Activated naive CD4-positive, alpha-beta T cell treated with anti-CD3 and anti-CD28 coated beads for 36 hours (primary cell): ENCODE measurements around the gene ANO8. TPM values are rescaled to one million over a fixed set of nuclear protein-coding genes. Genes with fewer than 3 reads are reported as not detected.

Experiments used
- CTCF ChIA-PET: fragments of 350-600 bp; sonication (Branson Sonifier 250); formaldehyde crosslinking; loops from one replicate; lab custom pipeline; 2021; ENCODE audit warnings: antibody characterized with exemption; lab: Charles Lee
- DNase-seq: peaks from one replicate; pipeline ENCODE4 v3.0.0-alpha.2; 2020
- H3K27ac Mint-ChIP-seq: one replicate; pipeline ENCODE4 v1.8.0; 2021; ENCODE audit warnings: mild to moderate bottlenecking, mixed read lengths
- H3K27me3 Mint-ChIP-seq: one replicate; pipeline ENCODE4 v1.8.0; 2021; ENCODE audit warnings: low read depth, mixed read lengths
- H3K36me3 Mint-ChIP-seq: one replicate; pipeline ENCODE4 v1.8.0; 2021; ENCODE audit warnings: low read depth, mixed read lengths
- H3K4me1 Mint-ChIP-seq: one replicate; pipeline ENCODE4 v1.8.0; 2021; ENCODE audit warnings: low read depth, mixed read lengths
- H3K4me3 Mint-ChIP-seq: one replicate; pipeline ENCODE4 v1.8.0; 2021; ENCODE audit warnings: mild to moderate bottlenecking, moderate library complexity, mixed read lengths
- H3K9me3 Mint-ChIP-seq: one replicate; pipeline ENCODE4 v1.8.0; 2021; ENCODE audit warnings: mixed read lengths
- intact Hi-C: fragments of 100-400 bp; cut with micrococcal nuclease; formaldehyde crosslinking; loops from one replicate; pipeline ENCODE4 v1.15.1; 2023
- total RNA-seq, 2 experiments: library from RNA; stranded (reverse); gene quantifications; one replicate each; pipeline ENCODE4 v1.2.3, GENCODE V29; 2021

Gene ANO8
- total RNA-seq, 2 experiments from 2014 or later = 3.4 to 3.8 TPM

GRCh38 chr19:17325881-17326594, 8.6 kb downstream of the ANO8 start:
- Mint-ChIP-seq H3K36me3 (peaks cover 5% of the 10 kb centered on the region), H3K9me3 (no peaks in the 10 kb centered on the region), H3K27ac (no peak overlapping the region), H3K4me1 (peaks cover 13% of the 10 kb centered on the region), H3K4me3 (no peak overlapping the region), H3K27me3 (no peaks in the 10 kb centered on the region)
- intact Hi-C loops = no loop called here
- CTCF ChIA-PET = no interaction called here
- DNase-seq = no peak

GRCh38 chr19:17325133-17325532, 9.5 kb downstream of the ANO8 start:
- H3K27ac Mint-ChIP-seq = no peak overlapping the region
- no peak overlapping the region for H3K4me3 Mint-ChIP-seq
- CTCF ChIA-PET = no interaction called here
- peaks cover 7% of the 10 kb centered on the region for H3K36me3 Mint-ChIP-seq
- intact Hi-C loops = no loop called here
- H3K4me1 Mint-ChIP-seq = peaks cover 13% of the 10 kb centered on the region
- H3K9me3 Mint-ChIP-seq = no peaks in the 10 kb centered on the region
- DNase-seq = no peak
- no peaks in the 10 kb centered on the region for H3K27me3 Mint-ChIP-seq

GRCh38 chr19:17324357-17325114, 10.1 kb downstream of the ANO8 start:
- H3K4me1 Mint-ChIP-seq = peaks cover 13% of the 10 kb centered on the region
- H3K27ac Mint-ChIP-seq = no peak overlapping the region
- peaks cover 11% of the 10 kb centered on the region for H3K36me3 Mint-ChIP-seq
- H3K27me3 Mint-ChIP-seq = no peaks in the 10 kb centered on the region
- no peak overlapping the region for H3K4me3 Mint-ChIP-seq
- intact Hi-C loops = no loop called here
- H3K9me3 Mint-ChIP-seq = no peaks in the 10 kb centered on the region
- DNase-seq = no peak
- CTCF ChIA-PET = no interaction called here

- intact Hi-C loops = no loop called here
- peak; percentile 63 for DNase-seq
- no peak overlapping the region for H3K4me3 Mint-ChIP-seq
- H3K27me3 Mint-ChIP-seq = no peaks in the 10 kb centered on the region
- H3K9me3 Mint-ChIP-seq = no peaks in the 10 kb centered on the region
- H3K4me1 Mint-ChIP-seq = peaks cover 9% of the 10 kb centered on the region
- CTCF ChIA-PET = no interaction called here
- H3K36me3 Mint-ChIP-seq = peaks cover 13% of the 10 kb centered on the region
- H3K27ac Mint-ChIP-seq = no peak overlapping the region
Observed at GRCh38 chr19:17323964-17324332, 10.7 kb downstream of the ANO8 start.

- H3K4me3 Mint-ChIP-seq = no peak overlapping the region
- CTCF ChIA-PET = no interaction called here
- intact Hi-C loops = no loop called here
- H3K27me3 Mint-ChIP-seq = no peaks in the 10 kb centered on the region
- H3K27ac Mint-ChIP-seq = no peak overlapping the region
- H3K36me3 Mint-ChIP-seq = peaks cover 13% of the 10 kb centered on the region
- no peaks in the 10 kb centered on the region for H3K9me3 Mint-ChIP-seq
- no peak for DNase-seq
- H3K4me1 Mint-ChIP-seq = peaks cover 9% of the 10 kb centered on the region
Observed at GRCh38 chr19:17323300-17323963, 11.2 kb downstream of the ANO8 start.

- H3K27me3 Mint-ChIP-seq = no peaks in the 10 kb centered on the region
- DNase-seq = no peak
- intact Hi-C loops = no loop called here
- no peak overlapping the region for H3K4me3 Mint-ChIP-seq
- H3K36me3 Mint-ChIP-seq = peaks cover 13% of the 10 kb centered on the region
- CTCF ChIA-PET = no interaction called here
- no peak overlapping the region for H3K27ac Mint-ChIP-seq
- no peaks in the 10 kb centered on the region for H3K9me3 Mint-ChIP-seq
- peaks cover 9% of the 10 kb centered on the region for H3K4me1 Mint-ChIP-seq
Observed at GRCh38 chr19:17322854-17323253, 11.8 kb downstream of the ANO8 start.

GRCh38 chr19:17321655-17322489, 12.8 kb downstream of the ANO8 start:
- peak overlapping the region; percentile 60 for H3K27ac Mint-ChIP-seq
- no peaks in the 10 kb centered on the region for H3K9me3 Mint-ChIP-seq
- CTCF ChIA-PET = no interaction called here
- H3K4me3 Mint-ChIP-seq = no peak overlapping the region
- peaks cover 13% of the 10 kb centered on the region for H3K36me3 Mint-ChIP-seq
- no peaks in the 10 kb centered on the region for H3K27me3 Mint-ChIP-seq
- intact Hi-C loops = no loop called here
- no peak for DNase-seq
- peaks cover 9% of the 10 kb centered on the region for H3K4me1 Mint-ChIP-seq

GRCh38 chr19:17320435-17320834, 14.2 kb downstream of the ANO8 start:
- Mint-ChIP-seq H3K27ac (no peak overlapping the region), H3K9me3 (no peaks in the 10 kb centered on the region), H3K27me3 (no peaks in the 10 kb centered on the region), H3K4me1 (peaks cover 9% of the 10 kb centered on the region), H3K36me3 (peaks cover 22% of the 10 kb centered on the region), H3K4me3 (no peak overlapping the region)
- intact Hi-C loops = no loop called here
- DNase-seq = no peak
- CTCF ChIA-PET = no interaction called here

- no peak for DNase-seq
- no peak overlapping the region for H3K27ac Mint-ChIP-seq
- no peak overlapping the region for H3K4me3 Mint-ChIP-seq
- no peaks in the 10 kb centered on the region for H3K9me3 Mint-ChIP-seq
- H3K4me1 Mint-ChIP-seq = peaks cover 9% of the 10 kb centered on the region
- intact Hi-C loops = no loop called here
- H3K27me3 Mint-ChIP-seq = no peaks in the 10 kb centered on the region
- peaks cover 22% of the 10 kb centered on the region for H3K36me3 Mint-ChIP-seq
- CTCF ChIA-PET = no interaction called here
Observed at GRCh38 chr19:17319473-17320238, 15.0 kb downstream of the ANO8 start.

GRCh38 chr19:17318966-17319365, 15.7 kb downstream of the ANO8 start:
- Mint-ChIP-seq H3K4me1 (peaks cover 9% of the 10 kb centered on the region), H3K27ac (no peak overlapping the region), H3K9me3 (no peaks in the 10 kb centered on the region), H3K27me3 (no peaks in the 10 kb centered on the region), H3K4me3 (no peak overlapping the region), H3K36me3 (peaks cover 24% of the 10 kb centered on the region)
- CTCF ChIA-PET = no interaction called here
- intact Hi-C loops = no loop called here
- no peak for DNase-seq

GRCh38 chr19:17314007-17314593, 20.6 kb downstream of the ANO8 start:
- peaks cover 23% of the 10 kb centered on the region for H3K4me1 Mint-ChIP-seq
- H3K27me3 Mint-ChIP-seq = no peaks in the 10 kb centered on the region
- H3K9me3 Mint-ChIP-seq = no peaks in the 10 kb centered on the region
- no peak overlapping the region for H3K4me3 Mint-ChIP-seq
- intact Hi-C loops = no loop called here
- no peak for DNase-seq
- H3K27ac Mint-ChIP-seq = no peak overlapping the region
- CTCF ChIA-PET = interaction anchor here (0.6 kb wide), 2 partner anchors 233 to 340 kb away, joined by 3 read pairs; no protein-coding TSS in a partner anchor
- H3K36me3 Mint-ChIP-seq = peaks cover 16% of the 10 kb centered on the region
